Astrocyte of the hippocampus (primary cell): ENCODE results near the gene BCAS3.

Experiments
- DNase-seq: peaks from one replicate; pipeline ENCODE4 v3.0.0; 2011; ENCODE audit warnings: low read depth, low spot score

The BCAS3 gene

DNA sequence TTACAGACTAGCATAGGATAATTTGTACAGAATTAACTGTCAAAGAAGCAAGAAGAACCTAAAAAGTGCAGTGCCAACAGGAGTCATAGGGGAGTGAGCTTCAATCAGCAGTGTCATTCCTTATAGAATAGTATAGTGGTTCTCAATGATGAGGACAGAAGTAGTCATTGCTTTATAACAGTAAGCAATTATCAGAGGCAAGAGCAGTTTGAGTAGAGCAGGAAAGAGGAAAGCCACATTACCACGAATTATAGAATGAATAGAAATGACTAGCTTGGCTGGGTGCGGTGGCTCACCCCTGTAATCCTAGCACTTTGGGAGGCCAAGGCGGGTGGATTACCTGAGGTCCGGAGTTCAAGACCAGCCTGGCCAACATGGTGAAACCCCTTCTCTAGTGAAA, 512.3 kb downstream of the BCAS3 start:
- no peak for DNase-seq

DNA sequence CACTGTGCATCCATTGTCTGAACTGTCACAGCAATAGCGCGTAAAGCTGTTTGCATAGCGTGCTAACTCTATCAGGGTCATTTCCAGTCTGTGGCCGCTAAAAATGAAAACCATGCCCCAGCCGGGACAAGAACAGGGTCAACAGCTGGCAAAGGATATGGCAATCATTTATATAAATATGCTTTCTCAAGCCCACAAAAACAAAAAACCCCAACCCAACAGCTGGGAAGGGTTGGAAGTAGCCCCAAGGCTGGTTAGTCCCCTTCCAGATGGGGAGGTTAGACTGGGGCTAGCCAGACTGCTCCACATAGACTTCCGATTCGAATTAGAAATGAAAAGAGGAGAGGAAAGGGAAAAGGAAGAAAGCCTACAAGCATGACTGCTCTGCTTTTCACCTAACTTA, 518.7 kb downstream of the BCAS3 start:
- no peak for DNase-seq

DNA sequence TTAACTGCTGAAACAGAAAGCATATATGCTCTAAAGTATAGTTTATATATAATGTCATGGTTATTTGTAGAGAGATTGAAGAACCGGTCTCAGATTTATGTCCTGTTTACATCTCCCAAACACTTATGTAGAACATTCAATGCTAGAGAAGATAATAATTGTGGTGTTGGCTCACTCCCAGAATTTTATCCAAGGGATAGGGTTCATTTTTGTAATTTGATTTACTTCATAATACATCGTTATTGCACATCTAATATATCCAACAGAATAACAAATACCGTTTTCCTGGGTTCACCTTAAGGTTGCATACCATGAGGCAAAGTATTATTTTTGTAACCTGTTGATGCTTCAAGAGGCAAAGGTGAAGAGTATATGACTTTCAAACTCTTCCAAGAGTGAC, 519.1 kb downstream of the BCAS3 start:
- no peak for DNase-seq

DNA sequence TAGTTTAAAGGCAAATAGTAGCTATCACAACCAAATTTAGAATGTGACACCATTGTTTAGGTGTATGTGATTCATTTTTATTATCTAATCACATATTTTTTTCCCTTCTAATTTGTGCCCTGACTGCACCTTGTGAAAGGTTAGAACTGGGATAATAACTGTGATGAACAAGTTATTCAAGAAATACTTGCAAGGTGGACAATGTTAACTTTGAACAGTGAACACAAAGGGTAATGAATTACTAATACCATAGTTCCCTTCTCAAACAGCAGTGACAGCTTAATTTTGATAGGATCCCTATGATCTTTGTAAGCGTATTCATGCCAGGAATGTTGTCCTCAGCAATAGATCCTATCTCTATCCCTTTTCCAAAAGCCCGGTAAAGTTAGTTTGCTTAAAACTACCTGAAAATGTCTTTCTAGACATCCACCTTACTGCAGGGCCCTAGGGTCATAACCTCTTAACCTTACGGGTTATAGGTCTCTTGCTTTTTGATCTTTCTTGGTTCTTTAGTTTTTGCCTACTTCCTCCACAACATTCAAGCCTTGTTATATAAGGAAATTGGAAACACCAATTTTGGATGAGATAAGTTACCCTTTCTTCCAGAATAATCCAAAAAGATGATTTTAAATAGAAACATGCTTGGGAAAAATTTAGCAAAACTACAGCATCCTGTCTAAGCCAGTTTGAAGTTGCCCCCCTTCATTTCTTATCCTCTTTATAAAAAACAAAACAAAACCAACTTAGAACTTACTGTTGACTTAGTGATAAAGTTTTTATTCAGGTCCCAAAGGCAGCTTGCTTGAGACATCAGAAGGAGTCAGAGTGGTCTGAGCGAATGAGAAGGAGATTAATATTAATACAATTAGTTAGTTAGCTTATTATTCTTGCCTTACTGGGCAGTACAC, 522.0 kb downstream of the BCAS3 start:
- DNase-seq, result no peak

DNA sequence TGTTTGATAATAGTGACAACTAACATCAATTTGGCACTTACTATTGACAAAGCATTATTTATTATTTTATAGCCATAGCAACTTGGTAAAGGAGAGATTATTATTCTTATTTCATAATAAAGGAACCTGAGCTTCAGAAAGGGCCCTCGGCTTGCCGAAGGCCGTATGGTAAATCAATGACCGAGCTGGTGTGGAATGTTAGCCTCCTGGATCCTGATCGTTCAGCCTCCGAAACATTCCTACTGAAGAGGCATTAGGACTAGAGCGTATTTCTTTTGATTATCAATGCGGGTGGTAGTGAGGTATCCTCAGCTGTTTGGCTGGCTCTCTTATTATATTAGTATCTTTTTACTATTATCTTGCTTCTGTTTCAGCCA, 522.7 kb downstream of the BCAS3 start:
- peak; percentile 62 for DNase-seq

DNA sequence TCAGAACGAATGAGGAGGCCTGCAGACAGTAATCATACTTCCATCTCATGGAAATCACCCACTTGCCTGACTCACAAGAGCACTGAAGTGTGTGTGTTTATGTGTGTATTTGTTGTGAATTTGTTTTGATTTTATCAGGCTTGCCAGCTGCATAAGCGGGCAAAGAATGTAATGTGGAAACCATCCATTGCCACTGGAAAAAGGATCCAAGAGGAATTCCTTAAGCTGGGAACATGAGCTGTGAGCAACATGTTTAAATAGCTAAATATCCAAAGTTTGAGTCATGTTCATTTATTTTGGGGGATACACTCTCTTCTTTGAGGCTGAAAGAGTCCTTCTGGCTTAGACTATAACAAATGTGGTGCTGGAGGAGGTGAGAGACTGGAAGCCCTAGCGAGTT, 523.6 kb downstream of the BCAS3 start:
- DNase-seq, result peak; percentile 94

DNA sequence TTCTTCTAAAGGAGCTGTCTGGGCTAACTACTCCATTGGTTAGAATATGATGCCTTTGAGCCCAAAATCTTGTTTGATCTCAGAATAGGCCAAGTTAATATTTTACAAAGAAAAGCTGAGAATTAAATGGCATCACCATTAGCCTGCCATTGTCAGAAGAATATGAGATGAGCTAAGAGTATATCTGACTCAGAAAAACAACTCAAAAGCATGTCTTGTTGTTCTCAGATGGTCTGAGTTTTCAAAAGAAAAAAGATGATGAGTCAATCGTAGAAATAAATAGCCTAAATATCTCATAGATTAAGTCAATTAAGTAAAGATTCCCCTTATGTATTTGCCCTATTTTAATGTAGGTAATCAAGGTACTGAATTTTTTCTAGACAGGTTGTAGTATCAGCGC, 524.9 kb downstream of the BCAS3 start:
- no peak for DNase-seq

DNA sequence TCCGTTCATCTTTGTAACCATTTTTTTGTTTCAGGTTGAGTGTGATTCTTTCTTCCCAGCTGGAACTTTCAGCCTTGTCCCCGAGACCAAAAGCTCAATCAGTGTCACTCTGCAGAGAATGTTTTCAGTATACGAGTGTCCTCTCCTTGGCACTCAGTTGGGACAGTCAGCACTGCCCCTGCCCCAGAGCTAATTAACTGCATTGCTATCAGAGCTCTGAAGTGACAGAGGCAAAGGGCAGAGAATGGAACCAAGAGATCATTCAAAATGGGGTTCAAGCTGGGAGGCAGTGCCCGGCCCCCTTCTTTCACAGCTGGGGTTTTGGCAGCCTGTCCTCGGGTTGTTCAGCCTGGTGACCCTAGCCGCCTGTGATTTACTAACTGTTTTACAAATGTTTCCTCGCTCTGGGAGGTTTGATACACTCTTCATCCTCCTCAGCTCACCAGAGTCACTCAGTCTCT, 526.0 kb downstream of the BCAS3 start:
- DNase-seq, result no peak

DNA sequence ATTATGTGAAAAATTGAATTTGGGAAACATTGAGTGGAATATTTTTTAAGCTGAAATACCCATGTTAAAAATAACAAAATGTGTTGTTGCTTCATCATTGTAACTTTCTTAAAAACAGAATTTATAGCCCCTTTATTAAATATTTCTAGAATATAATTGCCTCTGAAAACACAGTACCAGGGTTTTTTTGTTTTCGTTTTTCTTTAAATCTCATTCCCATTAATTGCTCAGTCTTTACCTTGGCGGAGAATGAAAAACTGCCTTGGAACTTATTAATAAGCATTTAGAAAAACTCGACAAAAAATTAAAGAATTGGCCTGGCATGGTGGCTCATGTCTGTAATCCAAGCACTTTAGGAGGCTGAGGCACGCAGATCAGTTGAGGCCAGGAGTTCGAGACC, 526.8 kb downstream of the BCAS3 start:
- DNase-seq, result no peak

DNA sequence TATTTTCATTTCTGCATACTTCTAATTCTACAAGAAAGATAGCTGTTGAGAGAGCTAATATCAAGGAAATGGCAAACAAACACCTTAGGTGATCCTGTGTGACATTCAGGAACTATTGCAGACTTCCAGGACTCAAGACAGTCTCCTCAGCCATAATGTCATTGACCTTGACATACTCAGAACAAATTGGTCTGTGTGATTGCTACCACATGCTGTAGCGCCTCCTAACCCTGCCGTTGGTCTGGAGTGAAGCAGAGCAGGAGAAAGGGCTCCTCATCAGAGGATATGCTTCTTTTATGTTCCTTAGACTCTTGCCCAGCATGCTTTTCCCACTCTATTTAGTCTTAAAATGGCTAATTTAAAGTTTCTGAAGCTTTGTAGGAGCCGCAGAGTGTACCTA, 527.8 kb downstream of the BCAS3 start:
- DNase-seq, result no peak

DNA sequence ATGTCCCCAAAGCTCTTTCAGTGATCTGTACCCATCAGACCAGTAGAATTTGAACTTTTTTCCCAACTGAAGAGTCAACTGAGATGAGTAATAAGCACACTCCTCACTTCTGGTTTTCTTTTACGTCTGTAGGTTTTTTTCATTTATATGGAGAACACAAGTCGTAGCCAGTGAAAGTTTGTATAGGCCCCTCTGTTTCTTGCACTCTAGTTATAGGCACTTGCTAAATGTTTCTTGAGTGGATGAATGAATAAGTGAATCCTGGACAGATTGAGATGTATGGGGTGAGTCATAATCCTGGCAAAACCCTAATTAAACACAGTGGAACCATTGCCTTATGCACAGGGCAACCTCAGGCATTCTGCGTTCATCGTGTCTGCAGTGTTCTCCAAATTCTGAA, 528.3 kb downstream of the BCAS3 start:
- peak; percentile 60 for DNase-seq

DNA sequence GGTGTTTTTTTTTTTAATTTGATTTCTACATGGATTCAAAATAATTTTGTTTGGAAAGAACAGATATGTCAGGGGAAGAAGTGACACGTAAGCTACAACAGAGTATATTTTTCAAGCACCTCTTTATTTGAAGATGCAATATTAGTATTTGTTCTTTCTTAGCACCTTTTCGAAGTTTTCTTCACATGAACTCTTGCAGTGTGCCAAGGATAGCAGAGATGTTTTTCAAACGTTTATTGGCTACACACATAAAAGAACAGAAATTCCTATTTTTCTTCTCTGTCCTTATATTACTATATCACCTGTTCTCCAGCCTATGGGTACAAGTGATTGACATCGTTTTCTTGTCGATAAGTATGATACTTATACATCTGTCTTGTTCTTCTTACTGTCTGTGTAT, 529.3 kb downstream of the BCAS3 start:
- no peak for DNase-seq

DNA sequence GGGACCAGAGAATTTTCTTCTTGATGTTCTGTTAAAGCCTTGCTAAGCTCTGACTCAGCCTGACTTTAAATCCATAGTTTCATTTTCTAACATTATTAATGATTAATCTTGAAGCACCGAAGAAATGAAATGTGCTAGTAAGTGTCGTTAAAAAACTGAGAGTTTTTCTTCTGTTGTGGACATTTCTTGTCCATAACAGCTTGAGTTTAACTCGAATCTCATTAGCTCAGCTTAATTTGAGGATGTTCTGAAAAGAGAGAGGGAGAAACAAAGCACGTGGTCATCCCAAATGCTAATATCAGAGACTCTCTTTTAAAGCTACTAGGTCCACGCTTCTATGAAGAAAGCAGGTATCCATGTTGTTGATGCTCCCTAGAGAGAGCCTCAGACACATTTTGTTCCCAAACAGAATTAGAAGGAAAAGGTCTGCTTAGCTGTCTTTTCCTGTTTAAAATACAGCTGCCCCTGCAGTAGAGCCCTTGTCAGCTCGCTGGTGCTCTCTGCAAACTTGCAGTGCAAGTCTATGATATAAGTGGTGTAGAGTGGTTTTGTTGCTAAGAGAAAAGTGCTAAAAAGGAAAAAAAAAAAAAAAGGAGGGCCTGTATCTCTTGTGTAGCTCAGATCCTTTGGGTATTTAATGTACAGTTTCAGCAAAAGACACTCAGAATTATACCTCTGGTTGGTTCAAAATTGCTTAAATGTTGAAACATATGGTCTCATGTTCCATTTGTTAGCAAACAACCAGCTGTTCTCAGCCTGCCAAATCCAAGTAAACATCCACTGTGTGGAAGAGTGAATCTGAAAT, 530.9 kb downstream of the BCAS3 start:
- DNase-seq, result no peak

DNA sequence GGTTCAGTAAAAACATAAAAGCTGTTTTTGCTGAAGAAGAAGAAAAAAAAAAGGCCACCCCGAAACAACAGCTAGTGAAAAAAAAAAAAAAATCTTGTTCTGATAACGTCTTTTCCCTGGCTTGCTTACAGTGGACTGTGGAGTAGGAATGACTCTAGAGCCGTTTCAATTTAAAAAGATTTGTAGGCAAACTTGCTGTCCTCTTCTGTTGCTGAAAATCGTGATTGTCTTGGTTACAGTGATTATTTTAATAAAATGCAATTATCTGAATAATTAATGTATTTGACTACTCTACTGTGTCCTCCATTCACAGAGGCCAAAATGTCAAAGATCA, 531.4 kb downstream of the BCAS3 start:
- no peak for DNase-seq

DNA sequence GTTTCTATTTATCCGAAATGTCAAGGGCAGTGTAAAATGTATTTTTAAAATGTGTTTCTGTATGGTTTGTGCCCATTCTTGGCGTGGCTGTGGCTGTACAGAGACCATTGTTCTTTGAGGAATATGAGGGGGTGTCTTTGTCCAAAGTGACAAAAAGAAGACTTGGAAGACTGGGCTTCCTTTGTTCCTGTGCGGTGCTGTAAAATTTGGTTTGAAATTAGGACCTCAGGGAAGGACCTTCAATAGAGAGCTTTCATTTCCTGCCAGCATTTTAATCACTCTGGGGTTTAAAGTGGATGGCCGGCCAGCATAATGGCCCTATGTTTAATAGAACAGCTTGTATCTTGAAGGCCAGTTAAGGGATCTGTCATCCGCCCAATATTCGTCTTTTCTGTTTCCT, 531.9 kb downstream of the BCAS3 start:
- peak; percentile 46 for DNase-seq

DNA sequence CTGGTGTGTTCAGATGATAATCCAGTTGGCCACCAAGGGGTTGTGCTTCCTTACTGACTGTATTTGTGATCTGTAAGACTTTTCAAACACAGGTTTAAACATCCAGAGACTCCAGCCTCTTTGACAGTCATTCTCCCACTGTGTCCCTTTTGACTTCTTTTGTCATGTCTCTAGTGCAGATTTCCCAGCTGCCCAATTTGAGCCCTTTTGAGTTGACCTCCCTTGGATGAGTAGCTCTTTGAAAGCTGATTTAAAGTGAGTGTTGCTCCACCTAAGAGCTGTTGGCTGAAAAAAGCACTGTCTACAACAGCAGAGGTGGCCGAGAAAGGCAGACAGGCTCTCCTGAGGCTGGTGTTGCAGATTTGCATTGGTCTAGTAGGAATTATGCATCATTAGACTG, 533.6 kb downstream of the BCAS3 start:
- DNase-seq, result no peak

DNA sequence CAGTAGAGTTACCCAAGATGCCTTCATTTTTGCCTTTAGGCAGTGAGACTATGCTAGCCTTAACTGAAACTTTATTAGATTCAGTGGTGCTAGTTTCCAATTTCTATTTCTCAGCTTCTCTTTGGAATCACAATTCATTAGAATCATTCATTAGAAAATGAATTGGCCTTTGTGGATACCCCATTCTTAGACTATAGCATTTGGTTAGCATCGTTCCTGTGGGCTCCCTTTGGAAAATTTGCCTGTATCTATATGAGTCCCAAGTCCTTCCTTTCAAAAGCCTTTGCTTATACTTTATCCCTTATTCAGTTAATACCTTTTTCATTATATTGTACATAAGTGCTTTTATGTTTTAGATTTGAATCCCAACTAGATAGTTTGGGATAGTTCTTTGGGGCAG, 535.0 kb downstream of the BCAS3 start:
- DNase-seq, result no peak

DNA sequence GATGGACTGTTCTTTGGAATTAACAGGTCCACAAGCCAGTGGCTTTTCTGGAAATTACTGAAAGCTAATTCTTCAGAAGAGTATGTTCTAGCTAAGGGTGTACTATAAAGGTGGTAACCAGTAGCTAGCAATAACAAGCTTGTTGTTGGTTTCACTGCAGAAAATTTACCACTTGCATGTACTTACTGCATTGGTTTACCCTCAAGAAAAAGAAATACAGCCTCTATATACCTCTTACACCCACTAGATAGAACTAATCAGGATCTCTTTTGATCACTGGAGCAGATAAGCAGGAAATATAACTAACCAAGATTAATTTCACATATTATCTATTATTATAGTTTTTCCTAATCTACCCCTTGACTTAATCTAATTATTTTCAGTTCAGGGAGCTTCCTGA, 537.1 kb downstream of the BCAS3 start:
- no peak for DNase-seq

DNA sequence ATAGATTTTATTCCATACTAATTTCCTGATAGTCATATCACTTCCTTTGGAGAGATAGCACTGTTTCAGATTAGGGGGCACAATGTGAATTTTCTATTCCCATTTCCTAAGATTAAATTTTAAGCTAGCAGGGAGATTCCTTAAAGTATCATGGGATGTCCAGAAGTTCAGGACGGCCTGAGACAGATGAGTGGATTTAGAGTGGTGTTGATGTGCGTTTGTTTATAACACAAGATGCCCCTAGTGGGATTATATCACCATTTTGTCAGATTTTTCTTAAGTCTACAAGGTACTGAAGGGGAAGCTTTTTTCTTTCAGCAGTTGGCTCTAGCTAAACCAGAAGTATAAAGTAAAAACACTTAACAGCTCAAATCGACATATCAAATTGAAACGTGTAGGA, 538.4 kb downstream of the BCAS3 start:
- DNase-seq, result no peak

DNA sequence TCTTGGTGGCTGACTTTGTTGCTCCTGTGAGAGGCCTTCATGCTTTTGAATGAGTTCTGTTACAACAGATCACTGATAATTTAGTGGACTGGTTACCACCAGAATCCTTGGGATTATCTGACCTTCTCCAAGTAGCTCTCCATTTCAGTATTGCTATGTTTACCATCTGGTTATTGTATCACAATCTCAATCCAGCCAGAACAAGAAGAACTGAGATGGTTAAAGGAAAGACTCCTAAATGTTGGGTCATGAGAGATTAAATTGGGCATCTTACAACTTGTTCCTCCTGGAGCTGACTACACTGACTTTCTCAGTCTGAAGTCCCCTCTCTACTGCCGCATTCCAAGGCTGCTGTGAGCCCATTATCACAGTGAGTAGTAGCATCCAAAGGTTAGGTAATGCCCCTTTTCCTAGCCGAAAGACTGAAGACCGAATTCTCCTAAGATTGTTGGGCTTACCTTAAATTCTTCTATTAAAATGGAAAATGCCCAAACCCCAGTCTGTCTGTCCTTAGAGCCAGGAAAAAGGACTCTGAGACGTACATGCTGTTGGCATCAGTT, 540.3 kb downstream of the BCAS3 start:
- no peak for DNase-seq

DNA sequence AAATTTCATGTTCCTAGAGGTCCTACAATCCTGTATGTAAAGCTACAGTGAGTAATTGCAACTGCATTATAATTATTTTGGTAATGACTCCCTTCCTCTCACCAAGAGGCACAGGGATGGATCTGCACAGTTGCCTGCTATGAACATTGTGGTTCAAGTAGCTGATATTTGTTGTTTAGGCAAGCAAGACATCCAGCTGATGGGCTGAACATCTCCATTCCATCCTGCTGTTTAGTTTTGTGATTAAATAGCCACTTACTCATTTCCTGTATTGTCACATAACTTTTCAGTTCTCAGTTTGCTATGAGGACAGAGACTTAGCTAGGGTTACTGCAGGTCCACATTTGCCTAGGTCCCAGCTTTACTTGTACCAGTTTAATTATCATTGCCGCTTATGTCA, 540.8 kb downstream of the BCAS3 start:
- no peak for DNase-seq

DNA sequence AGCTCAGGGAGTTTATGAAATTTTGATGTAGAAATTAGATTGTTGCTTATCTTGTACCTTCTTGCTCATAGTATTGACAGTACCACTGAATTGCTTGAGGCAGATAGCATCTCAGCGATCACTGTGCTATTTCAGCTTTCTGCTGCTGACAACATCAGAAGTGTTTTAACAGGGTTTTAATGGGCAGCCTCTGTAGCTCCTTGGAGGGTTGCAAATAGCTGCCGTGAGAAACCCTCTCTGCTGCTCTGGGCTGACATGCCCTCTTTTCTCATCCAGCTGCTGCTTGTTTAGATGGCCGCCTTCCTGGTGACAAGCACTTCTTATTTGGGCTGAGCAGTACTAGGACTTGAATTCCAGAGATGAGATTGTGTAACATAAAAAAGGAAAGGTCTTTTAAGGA, 541.8 kb downstream of the BCAS3 start:
- DNase-seq, result no peak

DNA sequence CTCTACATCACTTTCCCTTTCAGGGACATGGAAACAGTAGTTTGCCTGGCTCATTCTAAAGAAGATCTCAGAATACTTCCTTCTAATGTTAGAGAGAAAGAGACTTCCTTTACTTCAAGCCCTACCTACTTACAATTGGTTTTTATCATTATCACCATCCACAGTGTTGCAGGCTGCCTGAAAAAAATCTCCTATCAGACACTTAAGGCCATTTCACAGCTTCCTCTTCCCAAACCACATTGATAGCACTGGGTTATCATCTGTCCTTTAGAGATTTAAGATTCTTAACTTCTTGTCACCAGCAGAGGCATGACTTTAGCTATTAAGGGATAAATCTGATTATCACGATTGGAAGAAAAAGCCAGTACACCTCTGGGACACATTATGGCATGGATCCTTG, 543.5 kb downstream of the BCAS3 start:
- no peak for DNase-seq
